Breast epithelium (tissue), 4 donors: ENCODE data around the gene XIRP2. TPM values are rescaled to one million over a fixed set of nuclear protein-coding genes. Genes with fewer than 3 reads are reported as not detected.

ENCODE experiments used
- DNase-seq, 2 donors: peaks; one replicate each; pipeline ENCODE4 v3.0.0-alpha.2; 2019; ENCODE audit warnings: low spot score in 2 of 2
- H3K27ac ChIP-seq, 2 donors: fragments of 200-600 bp; sonication (generic) in 1 of 2; one replicate each; pipeline ENCODE4 v1.5.1; 2016 to 2019; ENCODE audit warnings: mild to moderate bottlenecking in 1 of 2
- H3K27me3 ChIP-seq, 2 donors: fragments of 200-600 bp; sonication (generic) in 1 of 2; one replicate each; pipeline versions ENCODE4 v1.5.1 to v1.6.0; 2017 to 2019; ENCODE audit warnings: control low read depth in 1 of 2, mild to moderate bottlenecking in 1 of 2
- H3K36me3 ChIP-seq: fragments of 200-600 bp; one replicate; pipeline ENCODE4 v1.5.1; 2019
- H3K4me1 ChIP-seq, 2 donors: fragments of 200-600 bp; sonication (generic); one replicate each; pipeline ENCODE4 v1.5.1; 2016 to 2019; ENCODE audit warnings: control low read depth in 1 of 2
- H3K4me3 ChIP-seq, 3 donors: fragments of 200-600 bp; sonication (generic); 1 replicate in 2 of 3; 2 replicates in 1 of 3; pipeline ENCODE4 v1.5.1; 2016 to 2019; ENCODE audit warnings: mild to moderate bottlenecking in 3 of 3, moderate library complexity in 2 of 3
- H3K9me3 ChIP-seq, 2 donors: fragments of 200-600 bp; sonication (generic) in 1 of 2; one replicate each; pipeline ENCODE4 v1.5.1; 2016 to 2019; ENCODE audit warnings: control low read depth in 1 of 2
- POLR2A ChIP-seq: fragments of 450-650 bp; IDR thresholded peaks from one replicate; pipeline ENCODE4 v1.6.1; 2016; ENCODE audit warnings: antibody characterized with exemption, mild to moderate bottlenecking, moderate library complexity
- POLR2AphosphoS5 ChIP-seq, 3 donors: sonication (generic); formaldehyde crosslinking; IDR thresholded peaks; one replicate each; pipeline ENCODE4 v1.6.1; 2017; ENCODE audit warnings: antibody characterized with exemption in 3 of 3
- intact Hi-C: fragments of 100-400 bp; cut with DNase I; formaldehyde crosslinking; loops from one replicate; pipeline ENCODE4 v1.15.1; 2023; ENCODE audit warnings: low total_unique reads
- total RNA-seq, 3 donors: library from RNA; depleted of rRNA; stranded (reverse); fragments of >200 nt; gene quantifications; one replicate each; pipeline ENCODE4 v1.1.0, GENCODE V29; 2016
- TF ChIP-seq, protein P1 (sequence below), 3 donors: fragments of 450-650 bp; IDR thresholded peaks; one replicate each; pipeline ENCODE4 v1.5.1; 2016 to 2017; ENCODE audit warnings: antibody characterized with exemption in 3 of 3, mild to moderate bottlenecking in 3 of 3, moderate library complexity in 3 of 3

Gene XIRP2
- total RNA-seq, 3 donors from 2014 or later, result not detected

GRCh38 chr2:167133614-167134013 lies 245.3 kb downstream of the XIRP2 start:
- intact Hi-C loops, result no loop called here
- Histone ChIP-seq H3K36me3 (no peaks in the 10 kb centered on the region), H3K9me3 (no peaks in the 10 kb centered on the region), H3K27ac (no peak overlapping the region), H3K4me3 (no peak overlapping the region), H3K4me1 (no peaks in the 10 kb centered on the region), H3K27me3 (no peaks in the 10 kb centered on the region)
- TF ChIP-seq, protein P1, sequence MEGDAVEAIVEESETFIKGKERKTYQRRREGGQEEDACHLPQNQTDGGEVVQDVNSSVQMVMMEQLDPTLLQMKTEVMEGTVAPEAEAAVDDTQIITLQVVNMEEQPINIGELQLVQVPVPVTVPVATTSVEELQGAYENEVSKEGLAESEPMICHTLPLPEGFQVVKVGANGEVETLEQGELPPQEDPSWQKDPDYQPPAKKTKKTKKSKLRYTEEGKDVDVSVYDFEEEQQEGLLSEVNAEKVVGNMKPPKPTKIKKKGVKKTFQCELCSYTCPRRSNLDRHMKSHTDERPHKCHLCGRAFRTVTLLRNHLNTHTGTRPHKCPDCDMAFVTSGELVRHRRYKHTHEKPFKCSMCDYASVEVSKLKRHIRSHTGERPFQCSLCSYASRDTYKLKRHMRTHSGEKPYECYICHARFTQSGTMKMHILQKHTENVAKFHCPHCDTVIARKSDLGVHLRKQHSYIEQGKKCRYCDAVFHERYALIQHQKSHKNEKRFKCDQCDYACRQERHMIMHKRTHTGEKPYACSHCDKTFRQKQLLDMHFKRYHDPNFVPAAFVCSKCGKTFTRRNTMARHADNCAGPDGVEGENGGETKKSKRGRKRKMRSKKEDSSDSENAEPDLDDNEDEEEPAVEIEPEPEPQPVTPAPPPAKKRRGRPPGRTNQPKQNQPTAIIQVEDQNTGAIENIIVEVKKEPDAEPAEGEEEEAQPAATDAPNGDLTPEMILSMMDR (IDR thresholded peaks at IDR 0.05), result no peak
- TF ChIP-seq POLR2AphosphoS5 (IDR thresholded peaks at IDR 0.05) (no peak), POLR2A (no peak)
- no peak for DNase-seq

GRCh38 chr2:167134381-167135072 lies 246.2 kb downstream of the XIRP2 start:
- no peaks in the 10 kb centered on the region for H3K4me1 ChIP-seq
- intact Hi-C loops, result no loop called here
- TF ChIP-seq, protein P1 (IDR thresholded peaks at IDR 0.05), result no peak
- no peak for TF ChIP-seq POLR2AphosphoS5 (IDR thresholded peaks at IDR 0.05)
- no peak for TF ChIP-seq POLR2A

DNA sequence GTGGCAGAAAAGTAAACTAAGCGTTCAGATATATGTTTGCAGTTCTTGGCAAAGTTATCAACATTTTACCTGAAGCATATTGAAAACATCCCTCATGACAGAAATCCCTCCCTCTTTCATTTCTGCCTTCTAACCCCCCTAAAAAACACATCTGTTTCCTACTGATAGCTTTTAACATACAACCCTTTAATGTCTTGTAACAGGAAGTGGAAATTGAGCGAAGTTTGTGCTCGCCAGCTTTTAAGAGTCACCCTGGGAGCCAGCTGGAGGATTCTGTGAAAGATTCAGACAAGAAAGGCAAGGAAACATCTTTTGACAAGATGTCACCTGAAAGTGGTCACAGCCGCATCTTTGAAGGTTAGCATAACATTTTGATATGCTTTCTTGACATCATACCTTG lies 247.4 kb downstream of the XIRP2 start:
- Histone ChIP-seq H3K4me3 (no peak overlapping the region), H3K36me3 (no peaks in the 10 kb centered on the region), H3K27me3 (no peaks in the 10 kb centered on the region), H3K27ac (no peak overlapping the region), H3K9me3 (no peaks in the 10 kb centered on the region), H3K4me1 (no peaks in the 10 kb centered on the region)
- no peak for DNase-seq
- intact Hi-C loops, result no loop called here
- TF ChIP-seq POLR2AphosphoS5 (IDR thresholded peaks at IDR 0.05), result no peak
- TF ChIP-seq, protein P1 (IDR thresholded peaks at IDR 0.05), result no peak
- no peak for TF ChIP-seq POLR2A

More at GRCh38 chr2:167134381-167135072, 246.2 kb downstream of the XIRP2 start:
- Histone ChIP-seq H3K9me3 (no peaks in the 10 kb centered on the region), H3K27ac (no peak overlapping the region), H3K36me3 (no peaks in the 10 kb centered on the region), H3K27me3 (no peaks in the 10 kb centered on the region), H3K4me3 (no peak overlapping the region)
- no peak for DNase-seq

DNA sequence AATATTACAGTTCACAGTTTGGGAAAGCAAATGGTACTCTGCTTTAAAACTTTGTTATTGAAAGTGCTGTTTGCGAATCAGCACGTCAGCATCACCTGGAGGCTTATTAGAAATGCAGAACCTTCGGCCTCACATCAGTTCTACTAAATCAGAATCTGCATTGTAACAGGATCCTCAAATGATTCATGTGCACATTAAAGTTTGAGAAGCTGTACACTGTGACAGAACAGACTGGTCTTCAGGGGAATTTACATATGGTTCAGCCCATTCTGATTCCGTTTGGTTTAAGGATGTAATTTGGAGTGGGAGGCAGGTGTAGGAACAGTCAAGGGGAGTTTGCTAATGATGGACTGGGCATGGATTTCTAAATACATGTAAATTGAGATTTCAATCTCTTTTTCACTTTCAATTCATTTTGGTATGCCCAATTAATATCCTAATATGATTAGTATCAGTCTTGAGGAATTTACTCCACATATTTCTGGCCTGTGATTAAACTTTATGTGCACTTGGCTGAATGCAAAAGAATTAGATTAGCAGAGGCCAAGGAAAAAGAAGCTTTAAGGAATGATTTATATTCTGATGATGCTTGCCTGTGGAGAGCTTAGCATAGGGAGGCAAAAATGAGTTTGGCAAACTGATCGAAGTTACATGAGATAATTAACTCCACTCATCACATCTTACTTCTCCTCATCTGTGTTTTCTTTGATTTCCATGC lies 248.8 kb downstream of the XIRP2 start:
- Histone ChIP-seq H3K4me3 (no peak overlapping the region), H3K27ac (no peak overlapping the region), H3K9me3 (no peaks in the 10 kb centered on the region), H3K4me1 (no peaks in the 10 kb centered on the region), H3K36me3 (no peaks in the 10 kb centered on the region), H3K27me3 (no peaks in the 10 kb centered on the region)
- intact Hi-C loops, result no loop called here
- no peak for DNase-seq
- TF ChIP-seq POLR2A, result no peak
- no peak for TF ChIP-seq POLR2AphosphoS5 (IDR thresholded peaks at IDR 0.05)
- TF ChIP-seq, protein P1 (IDR thresholded peaks at IDR 0.05), result no peak

- H3K4me3 ChIP-seq, result no peak overlapping the region
- no peaks in the 10 kb centered on the region for H3K36me3 ChIP-seq
- no peaks in the 10 kb centered on the region for H3K4me1 ChIP-seq
- no peaks in the 10 kb centered on the region for H3K27me3 ChIP-seq
- no peak overlapping the region for H3K27ac ChIP-seq
- DNase-seq, result no peak
- TF ChIP-seq, protein P1 (IDR thresholded peaks at IDR 0.05), result no peak
- TF ChIP-seq POLR2A (no peak), POLR2AphosphoS5 (IDR thresholded peaks at IDR 0.05) (no peak)
- no peaks in the 10 kb centered on the region for H3K9me3 ChIP-seq
- intact Hi-C loops, result loop anchor here (2.0 kb wide), 1 partner anchor 68 kb away; no protein-coding TSS in a partner anchor
Observed at GRCh38 chr2:167140330-167140729, 252.1 kb downstream of the XIRP2 start.
